Keratinocyte (primary cell): ENCODE results near the gene CDK17. TPM values are rescaled to one million over a fixed set of nuclear protein-coding genes. Genes with fewer than 3 reads are reported as not detected.

Experiments
- DNase-seq: peaks from one replicate; pipeline ENCODE4 v3.0.0-alpha.2; 2011; ENCODE audit warnings: low read depth, missing footprints, low spot score
- FAIRE-seq: peaks from 2 replicates; lab custom pipeline; 2011; peaks lifted over from hg19 to GRCh38; lab: Jason Lieb, UNC
- H2AFZ ChIP-seq: 2 replicates; pipeline ENCODE4 v1.6.0; 2012; ENCODE audit warnings: low read length, control low read depth, inconsistent platforms; ENCODE audit not compliant: control insufficient read depth
- H3K27ac ChIP-seq: 2 replicates; pipeline ENCODE4 v1.5.1; 2011; ENCODE audit warnings: low read length; ENCODE audit not compliant: control insufficient read depth, insufficient read depth
- H3K27me3 ChIP-seq: 3 replicates; pipeline ENCODE4 v1.6.0; 2011; ENCODE audit warnings: low read length; ENCODE audit not compliant: control insufficient read depth, insufficient read depth; ENCODE audit errors: extremely low read depth
- H3K36me3 ChIP-seq, 2 experiments: 2 replicates in 1 of 2; 3 replicates in 1 of 2; pipeline ENCODE4 v1.5.1; 2011; ENCODE audit warnings: low read length in 2 of 2, mild to moderate bottlenecking in 1 of 2; ENCODE audit not compliant: control insufficient read depth in 2 of 2, insufficient read depth in 2 of 2; ENCODE audit errors: extremely low read depth in 1 of 2
- H3K4me1 ChIP-seq: 3 replicates; pipeline ENCODE4 v1.5.1; 2011; ENCODE audit warnings: low read length; ENCODE audit not compliant: control insufficient read depth, insufficient read depth; ENCODE audit errors: extremely low read depth
- H3K4me2 ChIP-seq: 3 replicates; pipeline ENCODE4 v1.6.0; 2011; ENCODE audit warnings: low read depth, low read length; ENCODE audit not compliant: control insufficient read depth, insufficient read depth; ENCODE audit errors: extremely low read depth
- H3K4me3 ChIP-seq, 3 experiments: fragments of 200-600 bp in 1 of 3; sonication (generic) in 1 of 3; 2 replicates in 2 of 3; 3 replicates in 1 of 3; pipeline ENCODE4 v1.5.1; 2011 to 2016; ENCODE audit warnings: low read length in 3 of 3, mild to moderate bottlenecking in 3 of 3, control low read depth in 2 of 3, inconsistent platforms in 1 of 3, low read depth in 1 of 3, mixed read lengths in 1 of 3, mixed run types in 1 of 3, moderate library complexity in 1 of 3; ENCODE audit not compliant: control insufficient read depth in 2 of 3, insufficient read depth in 2 of 3; ENCODE audit errors: extremely low read depth in 1 of 3
- H3K79me2 ChIP-seq: 2 replicates; pipeline ENCODE4 v1.6.0; 2012; ENCODE audit warnings: low read length; ENCODE audit not compliant: control insufficient read depth, insufficient read depth
- H3K9ac ChIP-seq: 3 replicates; pipeline ENCODE4 v1.6.0; 2011; ENCODE audit warnings: low read length; ENCODE audit not compliant: control insufficient read depth, insufficient read depth; ENCODE audit errors: extremely low read depth
- H3K9me1 ChIP-seq: 3 replicates; pipeline ENCODE4 v1.6.0; 2011; ENCODE audit warnings: low read length; ENCODE audit not compliant: control insufficient read depth, insufficient read depth; ENCODE audit errors: extremely low read depth
- H3K9me3 ChIP-seq: 2 replicates; pipeline ENCODE4 v1.5.1; 2012; ENCODE audit warnings: low read depth, low read length; ENCODE audit not compliant: control insufficient read depth
- H4K20me1 ChIP-seq: 3 replicates; pipeline ENCODE4 v1.6.0; 2011; ENCODE audit warnings: low read length; ENCODE audit not compliant: control insufficient read depth, insufficient read depth; ENCODE audit errors: extremely low read depth
- CTCF ChIP-seq, 3 experiments: IDR thresholded peaks in 1 of 3; conservative IDR thresholded peaks in 1 of 3; optimal IDR thresholded peaks in 1 of 3; 2 replicates in 2 of 3; 3 replicates in 1 of 3; pipeline versions ENCODE3 to v1.5.1; 2011; ENCODE audit warnings: low read length in 3 of 3, mild to moderate bottlenecking in 3 of 3, moderate library complexity in 2 of 3, control low read depth in 1 of 3, inconsistent platforms in 1 of 3; ENCODE audit not compliant: insufficient read depth in 2 of 3; ENCODE audit errors: extremely low read depth in 1 of 3
- EZH2 ChIP-seq: IDR thresholded peaks from one replicate; pipeline ENCODE4 v1.6.1; 2012; ENCODE audit warnings: inconsistent platforms, mild to moderate bottlenecking, low read length, moderate library complexity
- dilution Hi-C: fragments of 300-500 bp; cut with MboI; formaldehyde crosslinking; loops from one replicate; pipeline ENCODE4 v1.7.0; 2020; ENCODE audit warnings: low sequenced_read_pairs; ENCODE audit not compliant: extremely low pct_ligation_motif_present
- polyA plus RNA-seq, 5 experiments: library from polyadenylated mRNA; depleted of rRNA in 3 of 5; stranded (reverse) in 3 of 5; stranded (forward) in 1 of 5; unstranded in 1 of 5; fragments of >200 nt; gene quantifications; 1 replicate in 1 of 5; 2 replicates in 3 of 5; 3 replicates in 1 of 5; pipeline versions ENCODE4 v1.2.1 to v1.2.3, GENCODE V29; 2011 to 2012; ENCODE audit warnings: missing spikeins in 2 of 5, low read depth in 1 of 5, low replicate concordance in 1 of 5

CDK17 gene
- polyA plus RNA-seq, 1 donor (not counting 4 experiments of a cell fraction or from before 2014, with no cell fraction given) = 33.0 TPM

- Histone ChIP-seq H3K9me3 (no peaks in the 10 kb centered on the region), H3K36me3 (peaks cover 0 to 3% of the 10 kb centered on the region in 2 experiments), H2AFZ (no peak overlapping the region), H3K27me3 (no peaks in the 10 kb centered on the region), H3K4me3 (no peak overlapping the region), H4K20me1 (peaks cover 22% of the 10 kb centered on the region), H3K9ac (no peak overlapping the region), H3K27ac (no peak overlapping the region), H3K4me1 (peaks cover 14% of the 10 kb centered on the region), H3K79me2 (peaks cover 98% of the 10 kb centered on the region), H3K9me1 (peaks cover 4% of the 10 kb centered on the region), H3K4me2 (no peak overlapping the region)
- DNase-seq = no peak
- dilution Hi-C loops = no loop called here
- TF ChIP-seq CTCF (optimal IDR thresholded peaks at IDR 0.05 in 1 of 3, IDR thresholded peaks at IDR 0.05 in 1 of 3, conservative IDR thresholded peaks at IDR 0.05 in 1 of 3; ENCODE audit: extremely low read depth in 1 of 3, insufficient read depth in 2 of 3, low read length in 3 of 3) (no peak), EZH2 (no peak)
- no peak for FAIRE-seq
Observed at GRCh38 chr12:96359328-96359727, 40.9 kb downstream of the CDK17 start.

DNA sequence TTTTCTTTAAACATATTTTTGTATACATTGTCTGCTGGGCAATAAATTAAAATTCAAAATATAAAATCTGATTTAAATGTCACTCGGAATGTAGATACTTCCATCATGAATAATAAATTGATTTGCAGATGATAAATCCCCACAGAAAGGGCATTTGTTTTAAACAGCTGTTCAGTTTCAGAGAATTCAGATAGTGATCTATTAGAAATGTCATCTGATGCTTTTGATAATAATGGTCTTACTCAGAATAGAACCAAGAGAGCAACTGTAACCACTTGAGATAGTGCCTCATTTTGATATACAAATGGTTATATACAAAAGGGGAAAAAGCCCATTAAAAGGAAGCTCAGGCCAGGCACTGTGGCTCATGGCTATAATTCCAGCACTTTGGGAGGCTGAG lies 43.4 kb downstream of the CDK17 start:
- H3K4me2 ChIP-seq = no peak overlapping the region
- no peak overlapping the region for H3K27ac ChIP-seq
- dilution Hi-C loops = no loop called here
- DNase-seq (no peak), FAIRE-seq (no peak)
- H3K9ac ChIP-seq = no peak overlapping the region
- no peak overlapping the region for H2AFZ ChIP-seq
- peaks cover 98% of the 10 kb centered on the region for H3K79me2 ChIP-seq
- no peaks in the 10 kb centered on the region for H3K27me3 ChIP-seq
- TF ChIP-seq EZH2 (no peak), CTCF (optimal IDR thresholded peaks at IDR 0.05 in 1 of 3, IDR thresholded peaks at IDR 0.05 in 1 of 3, conservative IDR thresholded peaks at IDR 0.05 in 1 of 3; ENCODE audit: extremely low read depth in 1 of 3, insufficient read depth in 2 of 3, low read length in 3 of 3) (no peak)
- no peaks in the 10 kb centered on the region for H3K36me3 ChIP-seq
- no peaks in the 10 kb centered on the region for H3K9me3 ChIP-seq
- H4K20me1 ChIP-seq = peaks cover 34% of the 10 kb centered on the region
- peaks cover 5% of the 10 kb centered on the region for H3K4me1 ChIP-seq
- no peak overlapping the region for H3K4me3 ChIP-seq
- peaks cover 4% of the 10 kb centered on the region for H3K9me1 ChIP-seq
